ENCODE results near the gene CDPF1.

Gene CDPF1

DNA sequence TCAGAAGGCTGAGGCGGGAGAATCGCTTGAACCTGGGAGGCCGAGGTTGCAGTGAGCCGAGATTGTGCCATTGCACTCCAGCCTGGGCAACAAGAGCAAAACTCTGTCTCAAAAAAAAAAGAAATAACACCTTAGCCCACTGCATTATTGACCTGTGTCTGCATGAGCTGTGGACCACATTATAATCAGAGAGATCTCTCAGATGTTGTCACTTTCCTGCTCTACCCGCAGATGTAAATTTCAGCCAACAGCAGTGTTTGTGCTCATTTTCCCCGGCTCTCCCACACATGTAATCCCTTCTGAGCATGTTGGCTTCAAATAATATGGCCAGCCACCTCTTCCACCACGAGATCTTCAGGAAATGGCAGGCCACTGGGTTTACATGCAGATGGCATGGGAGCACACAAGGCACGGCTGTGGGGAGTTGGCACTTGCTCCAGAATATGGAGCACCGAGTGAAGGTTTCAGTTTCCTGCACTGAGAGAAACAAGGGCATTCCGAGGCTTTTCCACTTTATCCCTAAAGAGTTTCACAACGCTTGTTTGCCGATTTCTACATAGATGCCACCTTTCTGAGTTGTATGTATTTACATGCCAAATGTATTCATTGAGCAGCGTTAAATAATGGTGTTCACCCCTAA lies 19.7 kb downstream of the CDPF1 start:
- H3K4me3 ChIP-seq (ENCODE audit: low read depth, low read length): no peak overlapping the region
- TF ChIP-seq, protein P1, sequence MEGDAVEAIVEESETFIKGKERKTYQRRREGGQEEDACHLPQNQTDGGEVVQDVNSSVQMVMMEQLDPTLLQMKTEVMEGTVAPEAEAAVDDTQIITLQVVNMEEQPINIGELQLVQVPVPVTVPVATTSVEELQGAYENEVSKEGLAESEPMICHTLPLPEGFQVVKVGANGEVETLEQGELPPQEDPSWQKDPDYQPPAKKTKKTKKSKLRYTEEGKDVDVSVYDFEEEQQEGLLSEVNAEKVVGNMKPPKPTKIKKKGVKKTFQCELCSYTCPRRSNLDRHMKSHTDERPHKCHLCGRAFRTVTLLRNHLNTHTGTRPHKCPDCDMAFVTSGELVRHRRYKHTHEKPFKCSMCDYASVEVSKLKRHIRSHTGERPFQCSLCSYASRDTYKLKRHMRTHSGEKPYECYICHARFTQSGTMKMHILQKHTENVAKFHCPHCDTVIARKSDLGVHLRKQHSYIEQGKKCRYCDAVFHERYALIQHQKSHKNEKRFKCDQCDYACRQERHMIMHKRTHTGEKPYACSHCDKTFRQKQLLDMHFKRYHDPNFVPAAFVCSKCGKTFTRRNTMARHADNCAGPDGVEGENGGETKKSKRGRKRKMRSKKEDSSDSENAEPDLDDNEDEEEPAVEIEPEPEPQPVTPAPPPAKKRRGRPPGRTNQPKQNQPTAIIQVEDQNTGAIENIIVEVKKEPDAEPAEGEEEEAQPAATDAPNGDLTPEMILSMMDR (IDR thresholded peaks at IDR 0.05; ENCODE audit: borderline replicate concordance, insufficient read depth, low read depth, low read length): no peak

DNA sequence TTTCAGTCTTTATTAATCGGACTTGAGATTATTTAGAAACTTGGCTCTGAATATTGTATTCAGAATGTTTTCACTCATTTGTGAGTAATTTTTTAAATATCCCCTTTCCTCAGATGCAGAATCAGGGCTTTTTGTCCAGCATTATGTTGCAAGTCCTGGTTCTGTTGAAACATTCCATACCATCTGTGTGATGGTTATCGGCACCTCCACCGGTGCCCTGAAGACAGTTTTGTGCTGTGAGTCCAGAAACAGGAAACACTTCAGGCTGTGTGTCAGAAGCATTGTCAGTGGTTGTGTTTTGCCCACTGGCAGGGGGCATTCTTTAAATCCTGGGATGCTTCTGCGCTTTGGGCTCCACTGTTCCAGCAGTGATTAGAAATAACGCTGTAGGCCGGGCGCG lies 20.4 kb downstream of the CDPF1 start:
- TF ChIP-seq, protein P1 (IDR thresholded peaks at IDR 0.05; ENCODE audit: borderline replicate concordance, insufficient read depth, low read depth, low read length): no peak
- H3K4me3 ChIP-seq (ENCODE audit: low read depth, low read length): no peak overlapping the region

DNA sequence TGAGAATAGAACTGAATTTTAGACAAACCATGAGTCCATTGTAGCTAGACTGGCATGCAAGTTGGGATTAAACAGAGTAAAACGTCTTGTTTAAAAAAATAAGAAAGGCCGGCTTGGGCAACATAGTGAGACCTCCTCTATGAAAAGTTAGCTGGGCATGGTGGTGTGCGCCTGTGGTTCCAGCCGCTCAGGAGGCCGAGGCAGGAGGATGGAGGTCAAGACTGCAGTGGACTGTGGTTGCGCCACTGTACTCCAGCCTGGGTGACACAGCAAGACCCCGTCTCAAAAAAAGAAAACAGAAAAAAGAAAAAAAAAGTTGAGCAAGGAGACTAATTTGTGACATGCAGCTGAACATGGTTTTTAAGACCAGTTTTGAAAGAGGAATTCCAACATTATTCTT lies 23.5 kb downstream of the CDPF1 start:
- no peak overlapping the region for H3K4me3 ChIP-seq (ENCODE audit: low read depth, low read length)
- TF ChIP-seq, protein P1 (IDR thresholded peaks at IDR 0.05; ENCODE audit: borderline replicate concordance, insufficient read depth, low read depth, low read length): no peak

DNA sequence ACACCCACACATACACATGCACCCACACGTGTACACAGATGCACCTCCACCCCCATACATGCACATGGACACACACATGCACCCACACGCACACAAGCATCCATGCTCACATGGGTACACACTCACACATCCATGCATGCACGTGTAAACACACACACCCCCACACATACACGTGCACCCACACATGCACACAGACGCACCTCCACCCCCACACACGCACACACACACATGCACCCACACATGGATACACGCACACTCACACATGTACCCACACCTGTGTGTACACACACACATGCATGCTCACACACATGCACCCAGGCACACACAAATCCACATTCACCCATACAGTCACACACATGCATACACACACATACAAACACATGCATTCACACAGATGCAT lies 24.5 kb downstream of the CDPF1 start:
- no peak overlapping the region for H3K4me3 ChIP-seq (ENCODE audit: low read depth, low read length)
- TF ChIP-seq, protein P1 (IDR thresholded peaks at IDR 0.05; ENCODE audit: borderline replicate concordance, insufficient read depth, low read depth, low read length): no peak

DNA sequence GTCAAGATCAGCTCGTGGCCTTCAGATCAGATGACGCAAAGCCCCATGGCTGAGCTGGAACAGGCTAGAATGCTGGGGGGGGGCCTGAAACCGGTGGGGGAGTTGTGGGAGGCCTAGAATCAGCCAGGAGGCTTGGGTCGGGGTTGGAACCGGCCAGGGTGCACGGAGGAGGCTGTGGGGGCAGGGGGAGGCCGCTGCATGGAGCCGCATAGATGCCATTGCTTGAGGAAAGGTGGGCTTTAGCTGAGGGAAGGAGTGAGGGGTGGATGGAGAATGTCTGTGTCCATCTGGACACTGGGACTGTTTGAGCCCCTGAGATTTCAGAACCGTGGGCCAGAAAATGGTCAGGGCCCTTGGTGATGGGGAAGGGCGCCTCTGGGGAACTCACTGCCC lies 25.2 kb downstream of the CDPF1 start:
- TF ChIP-seq, protein P1 (IDR thresholded peaks at IDR 0.05; ENCODE audit: borderline replicate concordance, insufficient read depth, low read depth, low read length): no peak

DNA sequence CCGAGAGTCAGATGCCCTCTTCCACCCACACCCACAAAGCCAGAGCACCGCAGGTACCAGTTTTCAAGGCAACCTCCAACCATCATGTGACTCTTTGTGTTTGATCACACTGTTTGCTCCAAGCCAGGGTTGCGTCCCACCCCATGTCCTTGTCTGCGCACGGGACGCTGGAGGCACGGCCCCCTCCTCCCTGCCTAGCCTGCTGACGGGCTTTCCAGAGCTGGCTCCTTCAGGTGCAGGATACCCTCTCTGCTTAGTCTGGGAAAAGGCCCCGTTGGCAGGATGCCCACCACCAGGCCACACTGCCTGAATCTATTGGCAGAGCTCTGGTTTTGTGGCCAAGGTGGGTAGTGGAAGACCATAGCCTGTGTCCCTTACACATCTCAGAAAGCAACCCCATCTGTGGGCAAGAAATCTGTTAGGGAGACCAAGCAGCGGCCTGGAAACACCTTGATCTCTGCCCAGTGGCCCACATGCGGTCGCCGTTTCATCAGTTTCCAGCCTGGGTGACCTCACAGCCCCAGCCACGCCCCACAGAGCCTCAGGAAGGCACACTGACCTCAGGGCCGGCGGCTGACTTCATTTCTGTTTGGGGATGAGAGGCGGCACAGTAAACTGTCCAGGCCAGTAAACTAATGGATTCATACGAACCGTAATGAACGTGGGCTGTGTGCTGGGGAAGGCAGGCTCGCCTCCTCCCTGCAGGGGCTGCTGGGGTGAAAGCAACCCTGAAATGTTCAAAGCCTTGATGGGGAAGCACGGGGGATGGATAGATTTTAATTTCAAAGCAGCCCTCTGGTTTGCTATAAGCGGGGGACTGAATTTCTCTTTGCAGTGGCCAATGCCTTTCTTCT lies 25.8 kb downstream of the CDPF1 start:
- H3K4me3 ChIP-seq (ENCODE audit: low read depth, low read length): no peak overlapping the region
- TF ChIP-seq, protein P1 (IDR thresholded peaks at IDR 0.05; ENCODE audit: borderline replicate concordance, insufficient read depth, low read depth, low read length): no peak

More for the DNA sequence above, 25.2 kb downstream of the CDPF1 start:
- H3K4me3 ChIP-seq (ENCODE audit: low read depth, low read length): no peak overlapping the region

DNA sequence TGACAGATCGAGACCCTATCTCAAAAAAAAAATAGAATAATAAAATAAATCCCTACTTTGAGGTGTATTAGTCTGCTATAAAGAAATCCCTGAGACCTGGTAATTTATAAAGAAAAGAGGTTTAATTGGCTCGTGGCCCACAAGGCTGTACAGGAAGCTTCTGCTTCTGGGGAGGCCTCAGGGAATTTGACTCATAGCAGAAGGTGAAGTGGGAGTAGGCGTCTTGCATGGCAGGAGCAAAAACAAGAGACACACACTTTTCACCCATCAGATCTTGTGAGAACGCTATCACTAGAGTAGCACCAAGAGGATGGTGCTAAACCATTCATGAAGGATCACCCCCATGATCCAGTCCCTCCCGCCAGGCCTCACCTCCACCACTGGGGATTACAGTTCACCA lies 29.2 kb downstream of the CDPF1 start:
- TF ChIP-seq, protein P1 (IDR thresholded peaks at IDR 0.05; ENCODE audit: borderline replicate concordance, insufficient read depth, low read depth, low read length): no peak
- H3K4me3 ChIP-seq (ENCODE audit: low read depth, low read length): no peak overlapping the region

Data from GM12875 (cell line).